ENCODE results near the gene CFAP73.

The CFAP73 gene

GRCh38 chr12:113149361-113150150 is at the start of gene CFAP73:
CFAP73 (plus strand) TSS chr12:113149724; CDS start chr12:113149858, 134 bp downstream.
- Mint-ChIP-seq H3K27ac (peak within 1 kb of the TSS; percentile 63), H3K27me3 (peaks cover 50% of the 10 kb centered on the region), H3K9me3 (no peaks in the 10 kb centered on the region), H3K4me3 (no peak within 1 kb of the TSS), H3K4me1 (ENCODE audit: low read depth) (peaks cover 52% of the 10 kb centered on the region), H3K36me3 (ENCODE audit: low read depth) (no peaks in the 10 kb centered on the region)
- intact Hi-C loops (cut with micrococcal nuclease): no loop called here

DNA sequence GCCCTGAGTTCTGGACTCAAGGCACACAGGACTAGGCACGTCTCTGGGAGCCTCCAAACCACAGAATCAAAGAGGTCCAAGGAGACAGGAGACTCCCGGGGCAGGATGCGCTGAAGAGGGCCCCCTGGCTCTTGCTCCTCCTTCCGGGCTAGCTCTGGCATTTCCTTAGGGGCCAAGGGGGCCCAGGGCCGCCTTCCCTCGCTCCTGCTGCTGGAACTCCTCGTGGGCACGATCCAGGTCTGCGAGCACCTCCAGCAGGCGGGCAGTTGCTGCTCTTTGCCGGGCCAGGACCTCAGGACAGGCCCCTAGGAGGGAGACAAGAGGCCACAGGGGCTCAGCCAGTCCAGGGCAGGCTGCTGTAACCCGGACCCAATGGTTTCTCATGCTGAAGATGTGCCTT is 49.8 kb upstream of the CFAP73 start:
- Mint-ChIP-seq H3K4me1 (ENCODE audit: low read depth) (peaks cover 15% of the 10 kb centered on the region), H3K9me3 (no peaks in the 10 kb centered on the region), H3K4me3 (no peak overlapping the region), H3K36me3 (ENCODE audit: low read depth) (peaks cover 29% of the 10 kb centered on the region), H3K27me3 (peaks cover 29% of the 10 kb centered on the region), H3K27ac (no peak overlapping the region)
- intact Hi-C loops (cut with micrococcal nuclease): loop anchor here (10.0 kb wide), 1 partner anchor 105 kb away; no protein-coding TSS in a partner anchor

GRCh38 chr12:113101751-113102150 is 47.8 kb upstream of the CFAP73 start:
- no peaks in the 10 kb centered on the region for H3K9me3 Mint-ChIP-seq
- intact Hi-C loops (cut with micrococcal nuclease): no loop called here
- H3K4me3 Mint-ChIP-seq: no peak overlapping the region
- H3K36me3 Mint-ChIP-seq (ENCODE audit: low read depth): peaks cover 49% of the 10 kb centered on the region
- H3K27me3 Mint-ChIP-seq: peaks cover 33% of the 10 kb centered on the region
- H3K27ac Mint-ChIP-seq: no peak overlapping the region
- H3K4me1 Mint-ChIP-seq (ENCODE audit: low read depth): peaks cover 15% of the 10 kb centered on the region

DNA sequence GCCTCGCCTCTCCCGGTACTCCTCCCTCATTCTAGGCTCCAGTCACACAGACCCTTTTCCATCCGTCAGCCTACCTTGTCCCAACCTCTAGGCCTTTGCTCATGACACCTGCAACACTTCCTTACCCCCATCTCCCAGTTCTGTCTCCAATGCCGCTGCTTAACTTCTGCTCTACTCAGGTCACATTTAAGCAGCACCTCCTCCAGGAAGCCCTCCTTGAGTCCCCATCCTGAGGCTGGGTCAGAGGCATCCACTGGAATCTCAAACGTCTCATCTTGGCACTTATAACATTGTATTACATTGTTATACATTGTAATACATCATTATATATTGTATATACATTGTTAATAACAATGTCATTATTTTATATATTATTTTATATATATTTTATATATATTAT is 46.7 kb upstream of the CFAP73 start:
- intact Hi-C loops (cut with micrococcal nuclease): no loop called here
- Mint-ChIP-seq H3K27me3 (peaks cover 28% of the 10 kb centered on the region), H3K4me3 (no peak overlapping the region), H3K36me3 (ENCODE audit: low read depth) (peaks cover 59% of the 10 kb centered on the region), H3K9me3 (no peaks in the 10 kb centered on the region), H3K27ac (no peak overlapping the region), H3K4me1 (ENCODE audit: low read depth) (peaks cover 15% of the 10 kb centered on the region)

- no peak overlapping the region for H3K27ac Mint-ChIP-seq
- H3K27me3 Mint-ChIP-seq: peaks cover 29% of the 10 kb centered on the region
- H3K36me3 Mint-ChIP-seq (ENCODE audit: low read depth): peaks cover 66% of the 10 kb centered on the region
- intact Hi-C loops (cut with micrococcal nuclease): no loop called here
- no peak overlapping the region for H3K4me3 Mint-ChIP-seq
- peaks cover 10% of the 10 kb centered on the region for H3K4me1 Mint-ChIP-seq (ENCODE audit: low read depth)
- no peaks in the 10 kb centered on the region for H3K9me3 Mint-ChIP-seq
These were observed 45.6 kb upstream of the CFAP73 start for GRCh38 chr12:113103756-113104450.

DNA sequence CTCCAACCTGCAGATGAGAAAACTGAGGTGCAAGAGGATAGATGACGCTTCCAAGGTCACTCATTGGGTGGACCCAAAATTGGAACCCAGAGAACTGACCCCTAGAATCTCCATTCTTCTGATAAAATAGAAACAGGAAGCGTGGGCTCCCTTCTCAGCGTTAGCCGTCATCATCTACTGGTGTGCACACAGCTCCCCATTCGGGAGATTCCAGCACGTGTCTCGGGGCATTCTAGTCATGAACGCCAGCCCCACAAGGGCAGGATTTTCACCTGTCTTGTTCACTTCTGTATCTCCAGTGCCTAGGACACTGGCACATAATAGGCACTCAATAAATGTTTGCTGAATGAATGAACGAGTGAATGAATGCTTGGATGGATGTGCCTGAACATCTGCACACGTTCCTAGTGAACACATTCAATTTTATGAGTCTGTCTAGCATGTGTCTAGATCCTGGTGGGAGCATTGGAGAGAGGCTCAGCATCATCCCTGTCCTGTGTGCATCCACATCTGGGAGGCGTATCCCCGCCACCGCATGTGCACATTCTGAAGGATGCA is 44.5 kb upstream of the CFAP73 start:
- Mint-ChIP-seq H3K9me3 (no peaks in the 10 kb centered on the region), H3K27ac (no peak overlapping the region), H3K4me3 (no peak overlapping the region), H3K27me3 (peaks cover 32% of the 10 kb centered on the region), H3K36me3 (ENCODE audit: low read depth) (peaks cover 66% of the 10 kb centered on the region), H3K4me1 (ENCODE audit: low read depth) (peaks cover 5% of the 10 kb centered on the region)
- intact Hi-C loops (cut with micrococcal nuclease): no loop called here

- no peak overlapping the region for H3K4me3 Mint-ChIP-seq
- no peaks in the 10 kb centered on the region for H3K9me3 Mint-ChIP-seq
- H3K4me1 Mint-ChIP-seq (ENCODE audit: low read depth): peaks cover 5% of the 10 kb centered on the region
- peaks cover 66% of the 10 kb centered on the region for H3K36me3 Mint-ChIP-seq (ENCODE audit: low read depth)
- intact Hi-C loops (cut with micrococcal nuclease): no loop called here
- H3K27me3 Mint-ChIP-seq: peaks cover 34% of the 10 kb centered on the region
- no peak overlapping the region for H3K27ac Mint-ChIP-seq
These were observed 43.8 kb upstream of the CFAP73 start for GRCh38 chr12:113105606-113106271.

DNA sequence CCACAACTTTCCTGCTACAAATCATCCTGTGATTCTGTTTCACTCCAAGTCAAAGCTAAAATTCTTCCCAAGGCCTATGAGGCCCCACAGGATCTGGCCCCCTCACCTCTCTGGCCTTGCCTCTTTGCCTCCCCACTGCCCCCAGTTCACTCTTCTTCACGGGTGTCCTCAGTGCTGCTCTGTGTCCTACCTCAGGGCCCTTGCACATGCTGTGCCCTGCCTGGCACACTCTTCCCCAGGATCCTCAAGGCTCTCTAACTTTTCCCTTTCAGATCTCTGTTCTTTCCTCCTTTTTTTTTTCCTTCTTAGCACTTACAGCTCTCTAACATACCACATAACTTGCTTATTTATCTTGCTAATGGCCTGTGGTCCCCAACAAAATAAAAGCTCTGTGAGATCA is 43.2 kb upstream of the CFAP73 start:
- intact Hi-C loops (cut with micrococcal nuclease): no loop called here
- no peak overlapping the region for H3K27ac Mint-ChIP-seq
- no peak overlapping the region for H3K4me3 Mint-ChIP-seq
- no peaks in the 10 kb centered on the region for H3K9me3 Mint-ChIP-seq
- peaks cover 5% of the 10 kb centered on the region for H3K4me1 Mint-ChIP-seq (ENCODE audit: low read depth)
- H3K36me3 Mint-ChIP-seq (ENCODE audit: low read depth): peaks cover 71% of the 10 kb centered on the region
- H3K27me3 Mint-ChIP-seq: peaks cover 34% of the 10 kb centered on the region

- Mint-ChIP-seq H3K9me3 (no peaks in the 10 kb centered on the region), H3K27ac (no peak overlapping the region), H3K36me3 (ENCODE audit: low read depth) (peaks cover 82% of the 10 kb centered on the region), H3K27me3 (peaks cover 36% of the 10 kb centered on the region), H3K4me1 (ENCODE audit: low read depth) (peaks cover 5% of the 10 kb centered on the region), H3K4me3 (no peak overlapping the region)
- intact Hi-C loops (cut with micrococcal nuclease): no loop called here
These were observed 41.2 kb upstream of the CFAP73 start for GRCh38 chr12:113108308-113108707.

DNA sequence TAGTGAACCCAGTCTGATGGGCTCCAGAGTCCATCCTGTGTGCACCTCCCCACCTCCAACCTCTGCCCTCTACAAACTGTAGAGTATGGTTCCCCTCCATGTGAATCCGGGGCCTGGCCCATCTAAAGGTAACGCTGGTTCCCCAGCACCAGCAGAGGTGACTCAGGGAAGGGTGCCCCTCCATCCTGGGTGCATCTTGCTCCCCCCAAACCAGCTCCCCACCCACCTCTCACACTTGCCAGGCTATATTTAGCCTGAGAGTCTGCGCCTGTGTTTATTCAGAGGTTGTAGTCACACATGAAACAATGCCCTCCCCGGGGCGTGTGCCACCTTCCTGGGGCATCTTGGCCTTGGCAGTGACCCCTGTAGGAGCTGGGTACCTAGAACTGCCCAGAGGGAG is 40.2 kb upstream of the CFAP73 start:
- Mint-ChIP-seq H3K9me3 (no peaks in the 10 kb centered on the region), H3K4me1 (ENCODE audit: low read depth) (no peaks in the 10 kb centered on the region), H3K27me3 (peaks cover 29% of the 10 kb centered on the region), H3K36me3 (ENCODE audit: low read depth) (peaks cover 92% of the 10 kb centered on the region), H3K27ac (no peak overlapping the region), H3K4me3 (no peak overlapping the region)
- intact Hi-C loops (cut with micrococcal nuclease): no loop called here

DNA sequence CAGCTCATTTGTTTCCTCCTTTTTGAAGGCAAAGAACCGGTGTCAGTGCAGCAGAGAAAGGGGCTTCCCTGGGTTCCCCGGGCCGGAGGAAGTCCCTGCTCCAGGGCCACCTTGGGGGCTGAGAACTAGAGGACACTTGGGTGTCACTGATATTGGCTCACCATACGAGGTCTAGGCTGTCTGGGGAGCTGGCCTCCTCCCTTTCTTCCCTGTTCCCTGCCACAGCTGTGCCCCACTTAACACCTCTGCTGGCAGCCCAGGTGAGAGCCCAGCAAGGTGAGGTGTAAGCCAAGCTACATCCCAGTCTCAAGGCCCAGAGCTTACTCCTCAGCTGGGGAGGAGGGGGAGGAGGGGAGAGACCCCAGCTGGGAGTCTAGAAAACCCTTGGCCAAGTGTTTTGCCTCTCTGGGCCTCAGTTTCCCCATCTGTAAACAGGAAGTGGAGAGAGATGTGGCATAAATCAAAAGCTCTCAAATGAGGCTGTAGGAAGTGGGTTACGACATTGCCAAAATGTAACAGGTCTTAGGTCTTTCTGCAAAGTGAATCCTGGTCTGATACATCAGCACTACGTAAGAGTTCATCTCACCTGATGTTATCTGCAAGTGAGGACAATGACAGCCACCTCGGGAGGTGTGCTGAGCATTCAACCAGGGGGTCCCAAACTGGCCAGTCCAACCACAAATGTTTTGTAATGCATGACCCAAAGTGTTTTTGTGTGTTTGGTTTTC is 39.5 kb upstream of the CFAP73 start:
- Mint-ChIP-seq H3K27me3 (peaks cover 25% of the 10 kb centered on the region), H3K27ac (no peak overlapping the region), H3K4me3 (no peak overlapping the region), H3K4me1 (ENCODE audit: low read depth) (no peaks in the 10 kb centered on the region), H3K9me3 (no peaks in the 10 kb centered on the region), H3K36me3 (ENCODE audit: low read depth) (peaks cover 95% of the 10 kb centered on the region)
- intact Hi-C loops (cut with micrococcal nuclease): no loop called here

GRCh38 chr12:113111247-113111646 is 38.3 kb upstream of the CFAP73 start:
- peaks cover 18% of the 10 kb centered on the region for H3K27me3 Mint-ChIP-seq
- H3K9me3 Mint-ChIP-seq: no peaks in the 10 kb centered on the region

GRCh38 chr12:113112043-113112899 is 37.3 kb upstream of the CFAP73 start:
- intact Hi-C loops (cut with micrococcal nuclease): no loop called here
- no peaks in the 10 kb centered on the region for H3K9me3 Mint-ChIP-seq
- peaks cover 16% of the 10 kb centered on the region for H3K27me3 Mint-ChIP-seq
- H3K4me1 Mint-ChIP-seq (ENCODE audit: low read depth): no peaks in the 10 kb centered on the region
- H3K27ac Mint-ChIP-seq: no peak overlapping the region
- peaks cover 94% of the 10 kb centered on the region for H3K36me3 Mint-ChIP-seq (ENCODE audit: low read depth)
- H3K4me3 Mint-ChIP-seq: no peak overlapping the region

More at GRCh38 chr12:113111247-113111646, 38.3 kb upstream of the CFAP73 start:
- H3K4me1 Mint-ChIP-seq (ENCODE audit: low read depth): no peaks in the 10 kb centered on the region
- intact Hi-C loops (cut with micrococcal nuclease): no loop called here
- H3K36me3 Mint-ChIP-seq (ENCODE audit: low read depth): peaks cover 95% of the 10 kb centered on the region
- H3K4me3 Mint-ChIP-seq: no peak overlapping the region
- H3K27ac Mint-ChIP-seq: no peak overlapping the region
